ENCODE results near the gene TUT4. TPM values are rescaled to one million over a fixed set of nuclear protein-coding genes. Genes with fewer than 3 reads are reported as not detected.

Gene TUT4
- polyA plus RNA-seq, 1 donor: 136 TPM

DNA sequence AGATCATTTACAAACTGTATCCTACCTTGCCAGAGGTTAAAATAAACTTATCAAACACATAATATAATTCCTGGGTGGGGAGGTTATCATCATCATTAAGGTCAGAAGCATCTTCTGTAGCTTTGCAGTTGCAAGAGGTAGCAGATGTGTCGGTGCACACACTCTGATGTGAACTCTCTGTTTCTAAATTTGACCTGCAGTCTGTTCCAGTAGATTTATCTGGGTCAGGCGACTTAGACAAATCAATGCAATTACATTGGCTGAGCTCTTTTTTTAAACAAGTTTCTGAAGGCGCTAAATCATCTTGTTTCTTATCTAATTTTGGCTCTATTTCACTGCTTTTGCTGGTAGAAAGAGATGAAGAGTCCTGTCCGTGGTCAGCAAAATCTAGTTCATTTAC is 78.1 kb downstream of the TUT4 start:
- no peak for DNase-seq

GRCh38 chr1:52473039-52473438 is 79.9 kb downstream of the TUT4 start:
- no peak for DNase-seq

DNA sequence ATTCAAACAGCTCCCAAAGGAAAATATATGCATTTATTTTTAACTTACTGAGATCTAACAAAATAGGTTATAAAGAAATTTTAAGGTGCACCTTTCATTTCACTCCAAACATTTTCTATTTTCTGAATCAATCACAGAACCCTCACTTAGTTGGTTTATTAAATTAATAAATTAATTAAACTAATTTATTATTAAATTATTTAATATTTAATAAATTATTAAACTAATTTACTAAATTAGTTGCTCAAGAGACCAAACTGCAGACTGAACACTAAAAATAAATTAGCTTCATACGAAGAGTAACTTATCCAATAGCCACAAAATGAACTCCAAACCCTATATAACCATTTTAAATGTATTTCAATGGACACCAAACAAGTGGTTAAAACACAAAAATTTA is 80.5 kb downstream of the TUT4 start:
- no peak for DNase-seq

- no peak for DNase-seq
Observed at GRCh38 chr1:52469108-52469507, 83.8 kb downstream of the TUT4 start.

GRCh38 chr1:52463891-52464290 is 89.0 kb downstream of the TUT4 start:
- DNase-seq: no peak

DNA sequence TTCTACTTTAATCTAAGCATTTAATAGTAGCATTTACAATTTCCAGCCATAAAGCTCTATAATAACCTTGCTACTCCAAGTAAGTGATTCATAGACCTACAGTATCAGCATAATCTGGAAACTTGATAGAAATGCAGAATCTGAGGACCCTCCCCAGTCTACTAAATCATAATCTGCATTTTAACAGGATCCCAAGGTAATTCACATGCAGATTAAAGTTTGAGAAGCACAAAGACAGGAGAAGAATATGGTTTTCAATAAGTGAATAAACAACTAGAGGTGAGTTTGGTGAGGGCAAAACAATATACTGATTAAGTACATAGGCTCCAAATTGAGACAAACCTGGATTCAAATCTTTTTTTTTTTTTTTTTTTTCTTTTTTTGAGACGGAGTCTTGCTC is 91.1 kb downstream of the TUT4 start:
- no peak for DNase-seq

DNA sequence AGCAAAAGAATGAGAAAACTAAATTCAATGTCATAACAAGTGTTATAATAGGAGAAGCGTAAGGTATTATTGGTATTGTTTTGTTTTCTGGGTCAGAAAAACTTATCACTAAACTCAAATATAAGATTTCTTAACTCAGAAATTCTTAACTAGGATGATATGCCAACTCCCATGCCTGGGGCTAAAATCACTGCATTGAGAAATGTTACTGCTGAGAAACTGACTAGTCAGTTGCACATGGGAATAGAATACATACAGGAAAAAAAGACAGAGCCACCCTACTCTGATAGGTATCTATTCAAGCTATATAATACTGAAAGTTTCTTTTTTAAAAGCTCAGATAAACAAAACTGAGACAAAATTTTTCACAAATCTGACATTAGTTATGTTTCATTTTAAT is 92.2 kb downstream of the TUT4 start:
- DNase-seq: no peak

GRCh38 chr1:52455686-52456085 is 97.2 kb downstream of the TUT4 start:
- no peak for DNase-seq

- no peak for DNase-seq
Observed at GRCh38 chr1:52454779-52455178, 98.1 kb downstream of the TUT4 start.

GRCh38 chr1:52454127-52454526 is 98.8 kb downstream of the TUT4 start:
- DNase-seq: no peak

- no peak for DNase-seq
Observed at GRCh38 chr1:52444463-52444862, 108.4 kb downstream of the TUT4 start.

- DNase-seq: no peak
Observed at GRCh38 chr1:52439976-52440375, 112.9 kb downstream of the TUT4 start.

DNA sequence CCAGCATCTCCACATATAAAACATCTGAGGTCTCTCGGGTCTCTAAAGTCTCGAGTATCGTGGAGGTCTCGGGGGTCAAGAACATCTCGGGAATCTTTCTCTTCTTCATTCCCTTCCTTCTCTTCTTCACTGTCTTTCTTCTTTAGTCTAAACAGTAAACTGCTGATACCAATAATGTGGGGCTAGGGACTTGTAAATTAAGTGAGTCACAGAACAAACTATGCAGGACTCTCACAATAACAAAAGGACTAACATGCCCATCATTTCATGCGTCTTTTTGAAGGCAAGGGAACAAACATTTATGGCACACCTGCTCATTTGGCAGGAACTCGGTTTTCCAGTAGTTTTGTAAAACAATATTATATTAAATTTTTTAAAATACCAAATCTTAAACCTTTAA is 116.1 kb downstream of the TUT4 start:
- DNase-seq: no peak

- no peak for DNase-seq
Observed at GRCh38 chr1:52435650-52436049, 117.2 kb downstream of the TUT4 start.

DNA sequence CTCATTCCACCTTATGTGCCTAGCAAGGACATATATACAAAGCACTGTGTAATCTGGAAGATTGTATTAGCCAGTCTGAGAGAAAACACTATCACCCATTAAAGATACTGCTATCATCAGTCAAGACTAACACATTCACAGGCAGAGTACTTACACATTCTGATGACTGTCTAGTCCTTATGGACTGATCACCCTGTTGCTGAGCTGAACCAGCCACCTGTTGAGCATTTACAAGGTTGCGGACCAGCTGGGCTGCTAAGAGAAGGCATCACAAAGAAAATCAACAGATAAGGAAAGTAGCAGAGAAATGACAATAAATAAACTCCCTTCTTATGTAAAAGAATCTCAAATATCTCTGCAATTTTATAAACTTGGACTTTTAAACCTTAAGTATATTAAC is 117.7 kb downstream of the TUT4 start:
- DNase-seq: no peak

- DNase-seq: no peak
Observed at GRCh38 chr1:52432807-52433206, 120.1 kb downstream of the TUT4 start.

DNA sequence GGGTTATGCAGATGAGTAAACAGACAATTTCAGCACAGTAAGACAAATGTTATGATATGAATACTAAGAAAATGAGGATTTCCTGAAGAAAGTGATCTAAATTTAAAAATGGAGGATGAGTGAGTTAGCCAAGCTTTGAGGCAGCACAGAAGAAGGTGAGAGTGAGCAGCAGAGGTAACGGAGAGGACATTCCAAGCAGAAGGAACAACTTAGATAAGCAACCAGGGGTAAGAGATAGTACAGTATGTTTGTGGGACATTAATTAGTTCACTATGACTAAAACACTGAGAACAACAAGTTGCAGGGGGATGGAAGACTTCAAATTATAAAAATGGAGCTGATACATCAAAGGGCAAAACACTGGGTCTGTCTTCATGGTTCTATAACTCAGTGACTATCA is 125.7 kb downstream of the TUT4 start:
- DNase-seq: no peak

GRCh38 chr1:52426371-52426770 is 126.5 kb downstream of the TUT4 start:
- no peak for DNase-seq

DNA sequence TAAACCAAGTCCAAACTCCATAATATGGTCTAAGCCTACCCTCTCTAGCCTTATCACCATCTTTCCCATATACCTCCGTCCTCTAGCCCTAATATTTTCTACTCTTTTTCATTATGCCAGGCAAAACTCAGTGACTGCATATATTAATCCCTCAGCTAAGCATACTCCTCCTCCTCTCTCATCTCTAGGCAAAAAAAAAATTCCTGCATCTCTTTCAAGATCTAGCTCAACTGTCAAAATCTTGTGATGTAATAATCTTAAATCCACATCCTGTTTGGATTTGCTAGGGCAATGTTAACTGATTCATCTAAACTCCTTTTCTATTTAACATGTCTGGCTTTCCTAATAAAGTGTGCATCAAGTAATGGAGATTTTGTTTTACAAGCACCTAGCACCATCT is 128.1 kb downstream of the TUT4 start:
- DNase-seq: no peak

DNA sequence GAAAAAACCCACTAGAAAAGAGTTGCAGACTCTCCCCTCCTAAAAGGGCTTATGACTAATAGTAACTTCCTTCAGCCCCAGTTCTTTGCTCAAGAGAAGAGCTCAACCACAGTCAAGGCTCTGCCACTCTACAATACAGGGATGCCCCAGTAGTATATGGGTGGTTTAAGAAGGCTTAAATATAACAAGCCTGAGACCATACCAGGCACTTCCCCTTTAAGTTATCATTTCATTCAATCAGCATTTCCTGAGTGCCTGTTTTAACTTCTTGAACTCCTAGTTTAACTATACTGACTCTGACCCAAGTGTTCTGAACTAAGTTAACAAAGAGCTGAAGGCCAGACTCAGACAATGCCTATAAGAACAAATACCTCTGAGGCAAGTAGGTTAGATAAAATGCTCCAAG is 128.7 kb downstream of the TUT4 start:
- DNase-seq: no peak

DNA sequence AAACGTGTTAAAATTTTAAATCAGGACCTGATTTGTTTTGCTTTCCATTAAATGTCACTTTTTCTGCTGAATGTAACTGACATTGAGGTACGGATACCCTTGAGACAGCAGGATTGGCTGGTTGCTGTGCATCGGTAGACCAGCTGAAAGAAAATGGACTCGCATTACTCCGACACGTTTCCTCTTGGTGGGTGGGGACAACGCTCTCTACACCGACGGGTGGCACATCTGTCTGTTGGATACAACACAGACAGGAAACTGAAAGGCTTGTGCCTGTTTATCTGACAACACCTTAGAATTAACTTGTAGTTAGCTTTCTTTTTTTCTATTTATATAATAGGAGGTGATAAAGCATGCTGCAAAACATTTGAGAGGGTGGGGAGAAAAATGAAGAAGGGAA is 129.1 kb downstream of the TUT4 start:
- no peak for DNase-seq

DNA sequence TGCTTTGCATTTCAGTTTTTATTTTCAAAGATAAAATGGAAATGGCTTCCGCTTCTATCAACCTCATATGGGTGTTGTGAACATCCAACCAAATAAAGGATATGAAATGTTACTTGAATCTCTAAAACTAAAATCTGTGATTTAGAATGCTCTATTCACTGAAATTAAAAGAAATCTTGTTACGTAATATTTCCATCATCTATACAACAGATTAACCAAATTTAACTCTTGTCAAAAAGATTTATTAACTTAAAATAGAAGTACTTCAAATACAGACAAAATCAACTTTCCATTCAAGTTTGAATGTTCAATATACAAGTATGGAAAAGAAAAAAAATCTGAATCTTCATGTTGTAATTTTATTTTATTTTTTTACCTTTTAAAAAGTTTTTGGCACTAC is 129.8 kb downstream of the TUT4 start:
- DNase-seq: no peak

DNA sequence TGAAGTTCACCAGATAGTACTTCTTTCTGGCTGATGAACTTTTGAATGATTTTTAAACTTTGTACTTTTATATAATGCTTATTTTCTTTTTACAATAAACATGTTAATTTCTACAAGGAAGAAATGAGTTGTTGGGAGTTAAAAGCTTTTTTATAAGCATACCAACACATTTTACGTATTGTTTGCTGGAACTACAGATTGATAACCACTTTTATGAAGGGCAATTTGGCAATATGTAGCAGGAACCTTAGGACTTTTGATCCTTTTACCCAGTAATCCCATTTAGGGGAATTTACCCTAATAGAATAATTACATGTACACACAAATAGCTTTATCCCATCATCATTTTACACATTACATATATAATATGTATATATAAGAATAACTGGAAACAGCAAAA is 132.2 kb downstream of the TUT4 start:
- DNase-seq: no peak

DNA sequence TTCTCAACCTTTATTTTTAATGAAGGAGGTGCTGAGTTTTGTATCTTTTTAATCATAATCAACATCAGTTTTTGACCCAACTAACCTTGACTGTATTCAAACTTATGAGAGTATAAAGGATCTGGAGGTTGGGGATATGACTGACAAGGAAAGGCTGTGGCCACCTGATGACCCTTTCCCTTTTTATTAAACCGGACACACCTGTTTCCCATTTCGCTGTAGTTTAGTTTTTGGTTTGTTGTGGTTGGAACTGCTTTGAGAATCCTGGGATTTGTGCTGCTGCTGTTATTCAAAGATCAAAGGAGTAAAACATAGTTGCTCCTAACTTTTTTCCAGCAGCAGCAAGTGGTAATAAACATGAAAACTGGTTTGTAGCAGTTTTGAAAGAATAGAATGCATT is 136.1 kb downstream of the TUT4 start:
- DNase-seq: no peak

DNA sequence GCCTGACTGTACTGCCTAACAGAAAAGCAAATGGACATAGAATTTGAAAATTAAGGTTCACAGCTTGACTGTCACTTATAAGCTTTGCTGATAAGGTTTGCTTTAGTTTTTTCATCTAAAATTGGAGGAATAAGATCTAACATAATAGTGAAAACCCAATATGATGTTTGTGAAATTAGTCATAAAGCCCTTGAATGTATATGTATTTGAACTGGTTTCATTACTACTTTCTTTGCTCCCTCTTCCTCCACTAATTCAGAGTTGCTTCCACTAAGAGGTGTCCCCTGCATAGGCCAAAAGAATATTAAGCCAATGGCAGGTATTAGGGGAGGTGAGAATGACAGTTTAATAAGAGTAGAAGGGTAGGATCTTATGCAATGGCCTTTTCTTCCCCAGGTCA is 137.9 kb downstream of the TUT4 start:
- no peak for DNase-seq
